GM12891 (cell line): ENCODE results near the gene IMMP2L.

Experiments used
- POLR2A ChIP-seq: IDR thresholded peaks from 2 replicates; pipeline ENCODE4 v1.6.1; 2011; ENCODE audit warnings: low read depth, low read length, control low read depth
- POLR2AphosphoS5 ChIP-seq: IDR thresholded peaks from 2 replicates; pipeline ENCODE4 v1.6.1; 2011; ENCODE audit warnings: low read depth, low read length, control low read depth
- POU2F2 ChIP-seq: IDR thresholded peaks from 2 replicates; pipeline ENCODE4 v1.6.1; 2011; ENCODE audit warnings: low read depth, mild to moderate bottlenecking, control low read depth, low read length, moderate library complexity
- SPI1 ChIP-seq: IDR thresholded peaks from 2 replicates; pipeline ENCODE4 v1.6.1; 2011; ENCODE audit warnings: low read depth, low read length, control low read depth
- TAF1 ChIP-seq: IDR thresholded peaks from 2 replicates; pipeline ENCODE4 v1.6.1; 2011; ENCODE audit warnings: low read depth, low read length, control low read depth

DNA sequence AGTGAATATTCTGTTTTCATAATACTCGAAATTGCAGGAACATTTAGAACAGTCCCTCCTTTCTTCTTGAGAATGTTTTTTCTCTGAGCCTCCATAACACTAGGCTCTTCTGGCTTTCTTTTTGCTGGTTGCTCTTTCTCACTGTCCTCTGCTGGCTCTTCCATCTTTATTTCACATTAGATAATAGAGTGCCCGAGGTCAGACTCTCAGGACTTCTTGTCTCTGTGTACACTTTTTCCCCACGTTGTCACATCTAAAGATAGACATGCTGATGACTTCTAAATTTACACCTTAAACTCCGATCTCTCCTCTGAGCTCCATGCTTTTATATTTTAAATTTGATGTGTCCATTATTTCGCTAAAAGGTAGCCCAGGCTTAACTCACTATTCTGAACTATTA is 486.8 kb downstream of the IMMP2L start:
- TF ChIP-seq POLR2A (no peak), POLR2AphosphoS5 (no peak), POU2F2 (no peak), TAF1 (no peak), SPI1 (no peak)
